Measurements from ENCODE around the gene SMG6.

GRCh38 chr17:2264067-2264860 lies 39.3 kb downstream of the SMG6 start:
- no peak for TF ChIP-seq POLR2A (IDR thresholded peaks at IDR 0.05)
- TF ChIP-seq CTCF (IDR thresholded peaks at IDR 0.05), result no peak
